Measurements from ENCODE around the gene NUP93. TPM values are rescaled to one million over a fixed set of nuclear protein-coding genes. Genes with fewer than 3 reads are reported as not detected.

Gene NUP93
- polyA plus RNA-seq, 1 donor from 2014 or later = 237 TPM

Small RNA genes lying within 50 kb of the gene (small RNA-seq; reads per million reads assigned to genes)
- 38.0 to 52.4 (median 43.6) reads per million in 3 experiments for gene MIR138-2

Other genes starting within 250 kb of the NUP93 start
- gene BBS2, start 210.1 kb upstream of the NUP93 start, polyA plus RNA-seq = 197 and 222 TPM in 2 replicates
- gene MT4, start 165.1 kb upstream of the NUP93 start, polyA plus RNA-seq = not detected in 2 replicates
- 1.9 and 8.2 TPM in 2 replicates for gene MT3, start 140.6 kb upstream of the NUP93 start, polyA plus RNA-seq
- not detected in 2 replicates for gene MT2A, start 121.5 kb upstream of the NUP93 start, polyA plus RNA-seq
- gene MT1E, start 104.3 kb upstream of the NUP93 start, polyA plus RNA-seq = not detected in 2 replicates
- not detected in 2 replicates for gene MT1M, start 97.5 kb upstream of the NUP93 start, polyA plus RNA-seq
- gene MT1A, start 91.5 kb upstream of the NUP93 start, polyA plus RNA-seq = not detected in 2 replicates
- gene MT1B, start 78.2 kb upstream of the NUP93 start, polyA plus RNA-seq = not detected in 2 replicates
- gene MT1F, start 72.2 kb upstream of the NUP93 start, polyA plus RNA-seq = 1.8 and 1.9 TPM in 2 replicates
- gene MT1G, start 62.1 kb upstream of the NUP93 start, polyA plus RNA-seq = not detected in 2 replicates
- not detected in 2 replicates for gene MT1H, start 60.3 kb upstream of the NUP93 start, polyA plus RNA-seq
- 3.0 and 8.1 TPM in 2 replicates for gene MT1X, start 47.7 kb upstream of the NUP93 start, polyA plus RNA-seq
- gene SLC12A3, start 135.1 kb downstream of the NUP93 start, polyA plus RNA-seq = 0.09 TPM in 1 of 2 replicates, not detected in the other
- 76.0 and 98.7 TPM in 2 replicates for gene HERPUD1, start 202.0 kb downstream of the NUP93 start, polyA plus RNA-seq
- gene CETP, start 231.8 kb downstream of the NUP93 start, polyA plus RNA-seq = not detected in 2 replicates